Panc1 (cell line): ENCODE measurements around the gene TRAF7.

ENCODE experiments used
- CTCF ChIP-seq: fragments of 450-650 bp; IDR thresholded peaks from 2 replicates; pipeline ENCODE4 v1.5.1; 2017; ENCODE audit warnings: mild to moderate bottlenecking
- POLR2AphosphoS5 ChIP-seq: IDR thresholded peaks from 2 replicates; pipeline ENCODE4 v1.6.1; 2012; ENCODE audit warnings: mild to moderate bottlenecking, low read depth, low read length, moderate library complexity
- REST ChIP-seq, 2 experiments: IDR thresholded peaks; 2 replicates each; pipeline ENCODE4 v1.6.1; 2011 to 2012; ENCODE audit warnings: low read depth in 2 of 2, control low read depth in 1 of 2, low read length in 1 of 2, mild to moderate bottlenecking in 1 of 2, moderate library complexity in 1 of 2; ENCODE audit not compliant: insufficient read depth in 1 of 2

- TF ChIP-seq CTCF = no peak
- no peak for TF ChIP-seq POLR2AphosphoS5
- no peak for TF ChIP-seq REST (IDR thresholded peaks at IDR 0.05; ENCODE audit: insufficient read depth in 1 of 2, low read depth in 2 of 2, low read length in 1 of 2)
Observed at GRCh38 chr16:2178321-2179106, 22.9 kb downstream of the TRAF7 start.
